ENCODE measurements around the gene RSPH9. TPM values are rescaled to one million over a fixed set of nuclear protein-coding genes. Genes with fewer than 3 reads are reported as not detected.

The RSPH9 gene
- total and polyA plus RNA-seq, 2 donors (not counting 3 experiments of a cell fraction or from before 2014, with no cell fraction given): 0.18 to 0.27 TPM

GRCh38 chr6:43689421-43689820 is 44.6 kb downstream of the RSPH9 start:
- H3K36me3 ChIP-seq (ENCODE audit: control insufficient read depth in 2 of 2, extremely low read depth in 1 of 2, insufficient read depth in 2 of 2, low read length in 2 of 2): no peaks in the 10 kb centered on the region
- no peaks in the 10 kb centered on the region for H4K20me1 ChIP-seq (replicated peaks; ENCODE audit: control insufficient read depth, extremely low read depth, insufficient read depth, low read length)
- POLR2A ChIA-PET: interaction anchor here (0.8 kb wide), 1 partner anchor 9 kb away, joined by 4 read pairs; no protein-coding TSS in a partner anchor
- H3K4me1 ChIP-seq (ENCODE audit: control insufficient read depth, extremely low read depth, insufficient read depth, low read length): peaks cover 13% of the 10 kb centered on the region
- H3K27ac ChIP-seq (ENCODE audit: insufficient read depth, low read depth, low read length): no peak overlapping the region
- H3K9ac ChIP-seq (replicated peaks; ENCODE audit: extremely low read depth, insufficient read depth, low read length): no peak overlapping the region
- no peak overlapping the region for H2AFZ ChIP-seq (ENCODE audit: low read depth, low read length)
- H3K9me1 ChIP-seq (replicated peaks; ENCODE audit: control insufficient read depth, extremely low read depth, insufficient read depth, low read length): no peaks in the 10 kb centered on the region
- FAIRE-seq (no peak), DNase-seq (ENCODE audit: low read depth, low spot score) (no peak)
- CTCF ChIA-PET: interaction anchor here (1.1 to 2.6 kb wide), 5 partner anchors 14 to 389 kb away, joined by 3 to 6 read pairs (median 4); no protein-coding TSS in a partner anchor
- no TSS peak for BruUV-seq (replicated peaks)
- TF ChIP-seq POLR2AphosphoS5 (IDR thresholded peaks at IDR 0.05; ENCODE audit: insufficient read depth, low read depth, low read length): no peak
- no peak for TF ChIP-seq EZH2 (IDR thresholded peaks at IDR 0.05; ENCODE audit: borderline replicate concordance, low read depth, low read length, severe bottlenecking)
- TF ChIP-seq JUN (IDR thresholded peaks at IDR 0.05; ENCODE audit: borderline replicate concordance, insufficient read depth, insufficient read length, low read depth): no peak
- no peak for TF ChIP-seq GATA2 (IDR thresholded peaks at IDR 0.05; ENCODE audit: insufficient read depth, insufficient read length, low read depth, low read length)
- TF ChIP-seq MYC (IDR thresholded peaks at IDR 0.05; ENCODE audit: low read depth, low read length): no peak
- no peak for TF ChIP-seq POLR2A (IDR thresholded peaks at IDR 0.05; ENCODE audit: low read depth, low read length)
- no peak for TF ChIP-seq MAX (IDR thresholded peaks at IDR 0.05; ENCODE audit: insufficient read depth, insufficient read length)
- TF ChIP-seq FOS (IDR thresholded peaks at IDR 0.05; ENCODE audit: borderline replicate concordance, insufficient read depth, low read length): no peak
- TF ChIP-seq, protein P1, sequence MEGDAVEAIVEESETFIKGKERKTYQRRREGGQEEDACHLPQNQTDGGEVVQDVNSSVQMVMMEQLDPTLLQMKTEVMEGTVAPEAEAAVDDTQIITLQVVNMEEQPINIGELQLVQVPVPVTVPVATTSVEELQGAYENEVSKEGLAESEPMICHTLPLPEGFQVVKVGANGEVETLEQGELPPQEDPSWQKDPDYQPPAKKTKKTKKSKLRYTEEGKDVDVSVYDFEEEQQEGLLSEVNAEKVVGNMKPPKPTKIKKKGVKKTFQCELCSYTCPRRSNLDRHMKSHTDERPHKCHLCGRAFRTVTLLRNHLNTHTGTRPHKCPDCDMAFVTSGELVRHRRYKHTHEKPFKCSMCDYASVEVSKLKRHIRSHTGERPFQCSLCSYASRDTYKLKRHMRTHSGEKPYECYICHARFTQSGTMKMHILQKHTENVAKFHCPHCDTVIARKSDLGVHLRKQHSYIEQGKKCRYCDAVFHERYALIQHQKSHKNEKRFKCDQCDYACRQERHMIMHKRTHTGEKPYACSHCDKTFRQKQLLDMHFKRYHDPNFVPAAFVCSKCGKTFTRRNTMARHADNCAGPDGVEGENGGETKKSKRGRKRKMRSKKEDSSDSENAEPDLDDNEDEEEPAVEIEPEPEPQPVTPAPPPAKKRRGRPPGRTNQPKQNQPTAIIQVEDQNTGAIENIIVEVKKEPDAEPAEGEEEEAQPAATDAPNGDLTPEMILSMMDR (IDR thresholded peaks at IDR 0.05; ENCODE audit: extremely low read depth in 1 of 2, insufficient read depth in 1 of 2, low read depth in 1 of 2, low read length in 2 of 2): no peak
- H3K79me2 ChIP-seq (ENCODE audit: control insufficient read depth, insufficient read depth, low read length): peaks cover 14% of the 10 kb centered on the region
- no peak overlapping the region for H3K4me2 ChIP-seq (ENCODE audit: insufficient read depth, low read length)
- no peaks in the 10 kb centered on the region for H3K27me3 ChIP-seq (ENCODE audit: control insufficient read depth in 2 of 2, insufficient read depth in 2 of 2, low read length in 2 of 2)
- no peak overlapping the region for H3K4me3 ChIP-seq (replicated peaks in 1 of 3; ENCODE audit: insufficient read depth in 1 of 3, low read depth in 1 of 3, low read length in 3 of 3)
- intact Hi-C loops (cut with micrococcal nuclease) (no loop called here), dilution Hi-C loops (cut with MboI; ENCODE audit: extremely low pct_ligation_motif_present, low sequenced_read_pairs) (no loop called here)
- no peaks in the 10 kb centered on the region for H3K9me3 ChIP-seq (replicated peaks; ENCODE audit: control insufficient read depth, insufficient read depth, low read length)

Data from endothelial cell of umbilical vein (primary cell).